Hepatocyte (in vitro differentiated cells): ENCODE results near the gene DGKG. TPM values are rescaled to one million over a fixed set of nuclear protein-coding genes. Genes with fewer than 3 reads are reported as not detected.
A peak's percentile ranks its signal among the peaks of the same experiment; 100 is the strongest.

Experiments used
- DNase-seq: peaks from one replicate; pipeline ENCODE4 v3.0.0-alpha.2; 2016; ENCODE audit warnings: low spot score
- H2AFZ ChIP-seq: fragments of 200-600 bp; sonication (generic); 2 replicates; pipeline ENCODE4 v1.6.0; 2016; ENCODE audit warnings: antibody characterized with exemption, mild to moderate bottlenecking
- H3K27ac ChIP-seq: fragments of 200-600 bp; sonication (generic); 2 replicates; pipeline ENCODE4 v1.5.1; 2016; ENCODE audit warnings: mild to moderate bottlenecking
- H3K27me3 ChIP-seq: fragments of 200-600 bp; sonication (generic); 2 replicates; pipeline ENCODE4 v1.6.1; 2016
- H3K36me3 ChIP-seq: fragments of 200-600 bp; sonication (generic); replicated peaks from 2 replicates; pipeline ENCODE4 v1.5.1; 2016; ENCODE audit warnings: low read depth; ENCODE audit not compliant: insufficient read depth
- H3K4me1 ChIP-seq: fragments of 200-600 bp; sonication (generic); 2 replicates; pipeline ENCODE4 v1.5.1; 2016; ENCODE audit warnings: mild to moderate bottlenecking, moderate library complexity; ENCODE audit not compliant: insufficient read depth
- H3K4me2 ChIP-seq: fragments of 200-600 bp; sonication (generic); 2 replicates; pipeline ENCODE4 v1.6.0; 2016
- H3K4me3 ChIP-seq: fragments of 200-600 bp; sonication (generic); 2 replicates; pipeline ENCODE4 v1.5.1; 2016; ENCODE audit warnings: mild to moderate bottlenecking
- H3K79me2 ChIP-seq: fragments of 200-600 bp; sonication (generic); 2 replicates; pipeline ENCODE4 v1.6.0; 2017; ENCODE audit warnings: mild to moderate bottlenecking
- H3K9me2 ChIP-seq: fragments of 200-600 bp; sonication (generic); replicated peaks from 2 replicates; pipeline ENCODE4 v1.6.0; 2017; ENCODE audit warnings: mild to moderate bottlenecking; ENCODE audit not compliant: insufficient read depth
- H3K9me3 ChIP-seq: fragments of 200-600 bp; sonication (generic); 2 replicates; pipeline ENCODE4 v1.5.1; 2016; ENCODE audit warnings: low read depth, mild to moderate bottlenecking
- H4K20me1 ChIP-seq: fragments of 200-600 bp; sonication (generic); 2 replicates; pipeline ENCODE4 v1.6.0; 2016; ENCODE audit warnings: mild to moderate bottlenecking; ENCODE audit not compliant: insufficient read depth, poor library complexity, severe bottlenecking
- EZH2 ChIP-seq: fragments of 200-600 bp; sonication (generic); IDR thresholded peaks from 2 replicates; pipeline ENCODE4 v1.6.1; 2016; ENCODE audit warnings: antibody characterized with exemption, mild to moderate bottlenecking, borderline replicate concordance
- EZH2phosphoT487 ChIP-seq: fragments of 200-600 bp; sonication (generic); IDR thresholded peaks from one replicate; pipeline ENCODE4 v1.6.1; 2018; ENCODE audit warnings: antibody characterized with exemption, mild to moderate bottlenecking, low read depth, moderate library complexity; ENCODE audit not compliant: unreplicated experiment, severe bottlenecking
- WGBS: methylation state at CpG from one replicate; pipeline ENCODE4 v1.1.6; 2016; ENCODE audit warnings: low lambda C conversion rate; ENCODE audit errors: missing lambda C conversion rate; 5-methylcytosine and 5-hydroxymethylcytosine counted together
- polyA plus RNA-seq: library from polyadenylated mRNA; unstranded; fragments of >200 nt; fragmentation: Nextera tagmentation; extraction: Ambion mirVana; gene quantifications from 2 replicates; pipeline ENCODE4 v1.2.1, GENCODE V29; 2016
- total RNA-seq: library from RNA; depleted of rRNA; stranded (reverse); fragments of >200 nt; gene quantifications from 2 replicates; pipeline ENCODE4 v1.2.3, GENCODE V29; 2014
- TF ChIP-seq, protein P1 (sequence below): fragments of 200-600 bp; sonication (generic); IDR thresholded peaks from 2 replicates; pipeline ENCODE4 v1.5.1; 2016; ENCODE audit warnings: antibody characterized with exemption, mild to moderate bottlenecking; ENCODE audit not compliant: poor library complexity

The DGKG gene
- total and polyA plus RNA-seq, 2 experiments from 2014 or later = not detected

- no peaks in the 10 kb centered on the region for H3K9me3 ChIP-seq
- H3K27ac ChIP-seq = no peak overlapping the region
- no peak for DNase-seq
- no peak overlapping the region for H2AFZ ChIP-seq
- H3K79me2 ChIP-seq = no peaks in the 10 kb centered on the region
- H3K36me3 ChIP-seq = no peaks in the 10 kb centered on the region
- no peak overlapping the region for H3K4me3 ChIP-seq
- TF ChIP-seq, protein P1, sequence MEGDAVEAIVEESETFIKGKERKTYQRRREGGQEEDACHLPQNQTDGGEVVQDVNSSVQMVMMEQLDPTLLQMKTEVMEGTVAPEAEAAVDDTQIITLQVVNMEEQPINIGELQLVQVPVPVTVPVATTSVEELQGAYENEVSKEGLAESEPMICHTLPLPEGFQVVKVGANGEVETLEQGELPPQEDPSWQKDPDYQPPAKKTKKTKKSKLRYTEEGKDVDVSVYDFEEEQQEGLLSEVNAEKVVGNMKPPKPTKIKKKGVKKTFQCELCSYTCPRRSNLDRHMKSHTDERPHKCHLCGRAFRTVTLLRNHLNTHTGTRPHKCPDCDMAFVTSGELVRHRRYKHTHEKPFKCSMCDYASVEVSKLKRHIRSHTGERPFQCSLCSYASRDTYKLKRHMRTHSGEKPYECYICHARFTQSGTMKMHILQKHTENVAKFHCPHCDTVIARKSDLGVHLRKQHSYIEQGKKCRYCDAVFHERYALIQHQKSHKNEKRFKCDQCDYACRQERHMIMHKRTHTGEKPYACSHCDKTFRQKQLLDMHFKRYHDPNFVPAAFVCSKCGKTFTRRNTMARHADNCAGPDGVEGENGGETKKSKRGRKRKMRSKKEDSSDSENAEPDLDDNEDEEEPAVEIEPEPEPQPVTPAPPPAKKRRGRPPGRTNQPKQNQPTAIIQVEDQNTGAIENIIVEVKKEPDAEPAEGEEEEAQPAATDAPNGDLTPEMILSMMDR = no peak
- no peak for TF ChIP-seq EZH2
- TF ChIP-seq EZH2phosphoT487 = no peak
- no peaks in the 10 kb centered on the region for H4K20me1 ChIP-seq
- H3K9me2 ChIP-seq = no peaks in the 10 kb centered on the region
- no peak overlapping the region for H3K4me2 ChIP-seq
- 90% methylated on average over 4 of the region's 4 CpGs for WGBS
- H3K27me3 ChIP-seq = no peaks in the 10 kb centered on the region
- peaks cover 6% of the 10 kb centered on the region for H3K4me1 ChIP-seq
Measured at GRCh38 chr3:186386883-186387560, 25.0 kb upstream of the DGKG start.

DNA sequence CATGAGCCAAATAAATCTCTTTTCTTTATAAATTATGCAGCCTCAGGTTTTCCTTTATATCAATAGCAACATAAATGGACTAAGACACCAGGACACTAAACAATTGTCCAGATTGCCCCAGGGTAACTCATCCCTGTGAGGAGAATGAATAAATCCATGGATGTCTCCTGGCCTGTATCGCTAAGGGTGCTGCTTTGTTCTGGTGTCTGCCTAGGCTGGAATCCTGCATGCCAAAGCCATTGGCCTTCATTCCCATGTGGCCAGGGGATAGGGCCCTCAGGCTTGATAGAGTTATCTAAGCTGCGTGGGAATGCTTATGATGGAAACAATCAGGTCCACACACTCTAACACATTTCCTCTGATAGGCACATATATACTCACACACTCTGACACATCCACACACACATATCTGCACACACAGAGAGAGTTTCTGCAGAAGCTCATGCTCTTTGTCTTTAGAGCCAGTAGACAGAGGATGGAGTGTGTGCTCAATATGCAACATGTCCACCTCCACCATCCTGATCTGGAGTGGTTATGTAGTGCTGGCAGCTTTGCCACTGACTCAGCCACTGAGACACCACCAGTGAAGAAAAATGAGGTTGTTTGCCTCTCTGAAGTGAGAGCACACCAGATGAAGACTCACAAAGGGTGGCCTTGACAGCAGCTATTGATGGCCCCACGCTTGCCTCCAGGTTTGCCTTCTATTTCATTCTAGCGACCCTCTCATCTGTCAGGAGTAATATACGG, 24.0 kb upstream of the DGKG start:
- Histone ChIP-seq H3K79me2 (no peaks in the 10 kb centered on the region), H3K27ac (no peak overlapping the region), H3K4me2 (no peak overlapping the region), H4K20me1 (no peaks in the 10 kb centered on the region), H3K4me3 (no peak overlapping the region), H3K9me3 (no peaks in the 10 kb centered on the region), H2AFZ (no peak overlapping the region), H3K36me3 (no peaks in the 10 kb centered on the region), H3K27me3 (no peaks in the 10 kb centered on the region), H3K9me2 (no peaks in the 10 kb centered on the region), H3K4me1 (peaks cover 11% of the 10 kb centered on the region)
- DNase-seq = no peak
- WGBS = 89% methylated on average over 5 of the region's 5 CpGs
- TF ChIP-seq EZH2phosphoT487 (no peak), EZH2 (no peak)
- TF ChIP-seq, protein P1 = no peak

DNA sequence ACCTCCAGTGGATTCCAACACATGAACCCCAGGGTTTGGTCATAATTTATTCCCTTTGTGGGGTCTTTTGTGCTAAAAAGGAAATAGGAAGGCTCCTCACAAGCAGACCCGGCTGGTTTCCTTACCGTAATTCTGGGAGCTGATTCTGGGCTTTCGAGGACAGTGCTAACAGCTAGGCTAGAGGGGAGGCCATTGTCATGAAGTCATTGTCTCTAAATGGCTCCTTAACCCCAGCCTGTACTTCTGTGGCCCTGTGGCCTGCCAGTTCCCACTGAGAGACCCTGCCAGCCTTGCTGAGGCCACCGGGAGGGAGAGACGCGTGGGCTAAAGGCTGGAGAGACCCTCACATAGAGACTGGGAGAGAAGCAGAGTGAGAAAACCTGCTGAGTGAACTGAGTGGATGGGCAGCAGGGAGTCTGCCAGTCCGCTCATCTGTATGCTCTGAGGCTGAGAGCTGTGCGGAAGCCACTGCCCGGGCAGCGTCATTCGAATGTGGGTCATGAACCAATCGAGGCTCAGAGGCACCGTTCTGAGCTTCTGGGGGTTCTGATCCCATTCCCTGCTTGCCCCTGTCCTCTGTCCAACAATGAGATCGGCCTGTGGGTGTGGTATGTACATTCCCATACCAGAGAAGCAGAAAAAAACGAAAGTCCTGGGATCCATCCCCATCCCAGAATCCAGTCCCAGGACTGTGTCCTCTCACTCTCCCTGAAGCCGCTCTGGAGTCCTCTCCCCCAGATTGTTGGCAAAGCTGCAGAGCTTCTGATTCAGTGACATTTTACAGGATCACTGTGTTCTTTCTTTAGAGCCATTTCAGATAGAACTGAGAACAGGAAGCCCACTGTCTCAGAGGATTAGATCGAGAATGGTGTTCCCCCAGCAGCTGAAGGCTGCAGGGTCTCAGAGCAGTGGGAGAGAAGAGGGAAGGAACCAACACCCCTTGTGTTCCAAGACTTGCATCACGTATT, 21.3 kb upstream of the DGKG start:
- no peak for DNase-seq
- Histone ChIP-seq H2AFZ (no peak overlapping the region), H3K79me2 (no peaks in the 10 kb centered on the region), H3K4me3 (no peak overlapping the region), H3K27me3 (no peaks in the 10 kb centered on the region), H3K36me3 (no peaks in the 10 kb centered on the region), H3K9me2 (no peaks in the 10 kb centered on the region), H3K9me3 (no peaks in the 10 kb centered on the region), H3K4me2 (peak overlapping the region; percentile 60), H3K4me1 (peaks cover 11% of the 10 kb centered on the region), H4K20me1 (no peaks in the 10 kb centered on the region), H3K27ac (no peak overlapping the region)
- TF ChIP-seq, protein P1 = no peak
- 78% methylated on average over 18 of the region's 18 CpGs for WGBS
